Measurements from ENCODE around the gene MATN3.

DNA sequence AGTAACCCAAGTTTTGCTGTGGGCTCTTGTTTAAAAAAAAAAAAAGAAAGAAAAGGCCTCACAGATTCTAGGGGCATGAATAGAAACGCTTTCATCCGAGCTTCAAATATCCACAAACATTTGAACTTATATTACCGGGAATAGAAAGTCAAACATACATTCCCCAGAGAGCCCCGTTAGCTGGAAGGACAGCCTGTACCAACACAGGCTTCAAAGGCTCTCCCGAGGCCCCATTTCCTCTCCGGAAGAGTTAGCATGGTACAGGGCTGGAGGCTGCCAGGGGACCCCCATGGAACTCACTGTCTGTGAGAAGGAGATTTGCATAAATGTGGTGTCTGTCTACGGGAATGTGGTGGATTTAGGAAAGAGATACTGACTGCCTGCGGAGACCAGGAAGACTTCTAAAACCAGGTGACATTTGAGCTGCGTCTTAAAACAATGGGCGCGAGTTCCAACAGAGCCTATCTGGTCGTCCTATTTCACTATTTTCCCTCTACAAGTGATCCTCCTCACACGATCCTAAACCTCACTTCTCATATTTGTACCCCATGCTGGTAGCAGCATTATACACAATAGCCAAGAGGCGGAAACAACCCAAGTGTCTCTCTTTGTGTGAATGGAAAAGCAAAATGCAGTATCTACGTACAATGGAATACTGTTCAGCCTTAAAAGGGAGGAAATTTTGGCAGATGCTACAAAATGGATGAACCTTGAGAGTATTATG lies 820 bp upstream of the MATN3 start:
- TF ChIP-seq, protein P1, sequence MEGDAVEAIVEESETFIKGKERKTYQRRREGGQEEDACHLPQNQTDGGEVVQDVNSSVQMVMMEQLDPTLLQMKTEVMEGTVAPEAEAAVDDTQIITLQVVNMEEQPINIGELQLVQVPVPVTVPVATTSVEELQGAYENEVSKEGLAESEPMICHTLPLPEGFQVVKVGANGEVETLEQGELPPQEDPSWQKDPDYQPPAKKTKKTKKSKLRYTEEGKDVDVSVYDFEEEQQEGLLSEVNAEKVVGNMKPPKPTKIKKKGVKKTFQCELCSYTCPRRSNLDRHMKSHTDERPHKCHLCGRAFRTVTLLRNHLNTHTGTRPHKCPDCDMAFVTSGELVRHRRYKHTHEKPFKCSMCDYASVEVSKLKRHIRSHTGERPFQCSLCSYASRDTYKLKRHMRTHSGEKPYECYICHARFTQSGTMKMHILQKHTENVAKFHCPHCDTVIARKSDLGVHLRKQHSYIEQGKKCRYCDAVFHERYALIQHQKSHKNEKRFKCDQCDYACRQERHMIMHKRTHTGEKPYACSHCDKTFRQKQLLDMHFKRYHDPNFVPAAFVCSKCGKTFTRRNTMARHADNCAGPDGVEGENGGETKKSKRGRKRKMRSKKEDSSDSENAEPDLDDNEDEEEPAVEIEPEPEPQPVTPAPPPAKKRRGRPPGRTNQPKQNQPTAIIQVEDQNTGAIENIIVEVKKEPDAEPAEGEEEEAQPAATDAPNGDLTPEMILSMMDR (IDR thresholded peaks at IDR 0.05; ENCODE audit: extremely low read depth in 1 of 2, insufficient read depth in 1 of 2, low read depth in 1 of 2, low read length in 2 of 2) = no peak
- TF ChIP-seq MYC (IDR thresholded peaks at IDR 0.05; ENCODE audit: low read depth, low read length) (no peak), EZH2 (IDR thresholded peaks at IDR 0.05; ENCODE audit: borderline replicate concordance, low read depth, low read length, severe bottlenecking) (no peak), GATA2 (IDR thresholded peaks at IDR 0.05; ENCODE audit: insufficient read depth, insufficient read length, low read depth, low read length) (no peak), POLR2AphosphoS5 (IDR thresholded peaks at IDR 0.05; ENCODE audit: insufficient read depth, low read depth, low read length) (no peak)

Measured in endothelial cell of umbilical vein (primary cell).